Lower leg skin (tissue), 4 donors: ENCODE results near the gene UGT2B15. TPM values are rescaled to one million over a fixed set of nuclear protein-coding genes. Genes with fewer than 3 reads are reported as not detected.
"Not testable (repeated sequence)": the region's sequence is repeated elsewhere in the genome, so short reads cannot be mapped to it uniquely, and the experiment has no call there.

Source experiments
- DNase-seq, 2 donors: peaks; one replicate each; pipeline ENCODE4 v3.0.0-alpha.2; 2019; ENCODE audit warnings: low spot score in 2 of 2
- H3K4me3 ChIP-seq: fragments of 200-600 bp; sonication (generic); 2 replicates; pipeline ENCODE4 v1.5.1; 2017; ENCODE audit warnings: mild to moderate bottlenecking, low read depth; ENCODE audit not compliant: poor library complexity, severe bottlenecking
- CTCF ChIP-seq, 3 donors: fragments of 450-650 bp; IDR thresholded peaks; one replicate each; pipeline ENCODE4 v1.5.1; 2016; ENCODE audit warnings: antibody characterized with exemption in 3 of 3, mild to moderate bottlenecking in 3 of 3, moderate library complexity in 2 of 3
- POLR2A ChIP-seq, 2 donors: fragments of 450-650 bp; IDR thresholded peaks; one replicate each; pipeline ENCODE4 v1.6.1; 2016 to 2017; ENCODE audit warnings: antibody characterized with exemption in 2 of 2, mild to moderate bottlenecking in 1 of 2, moderate library complexity in 1 of 2
- WGBS, 2 donors: methylation state at CpG; one replicate each; pipeline ENCODE4 v1.1.5; 2018; 5-methylcytosine and 5-hydroxymethylcytosine counted together
- intact Hi-C: fragments of 100-400 bp; cut with DNase I; formaldehyde crosslinking; loops from one replicate; pipeline ENCODE4 v1.15.0; 2023; ENCODE audit warnings: low total_unique reads
- total RNA-seq, 4 donors: library from RNA; depleted of rRNA; stranded (reverse); fragments of >200 nt; gene quantifications; one replicate each; pipeline ENCODE4 v1.1.0, GENCODE V29; 2016

The UGT2B15 gene
- total RNA-seq, 4 donors from 2014 or later = 0.29 TPM; not detected in 3

- DNase-seq = no peak
- no peak overlapping the region for H3K4me3 ChIP-seq
- no peak for TF ChIP-seq POLR2A (IDR thresholded peaks at IDR 0.05)
- no peak for TF ChIP-seq CTCF (IDR thresholded peaks at IDR 0.05)
- intact Hi-C loops = no loop called here
These were observed 38.1 kb upstream of the UGT2B15 start for GRCh38 chr4:68708566-68708965.

GRCh38 chr4:68703168-68703567 is 32.7 kb upstream of the UGT2B15 start:
- intact Hi-C loops, DNase-seq, H3K4me3 ChIP-seq: not testable (repeated sequence)
- WGBS, 2 donors = 41 to 59% methylated on average over 2 of the region's 2 CpGs

- TF ChIP-seq POLR2A (IDR thresholded peaks at IDR 0.05) = no peak
- TF ChIP-seq CTCF (IDR thresholded peaks at IDR 0.05) = no peak
- 69 to 73% methylated on average over 3 of the region's 3 CpGs for WGBS, 2 donors
- intact Hi-C loops = no loop called here
- no peak for DNase-seq
- H3K4me3 ChIP-seq = no peak overlapping the region
These were observed 29.7 kb upstream of the UGT2B15 start for GRCh38 chr4:68700152-68700551.

GRCh38 chr4:68693325-68694075 is 23.0 kb upstream of the UGT2B15 start:
- WGBS, 2 donors = 64 to 69% methylated on average over 9 of the region's 9 CpGs
- TF ChIP-seq CTCF (IDR thresholded peaks at IDR 0.05) (no peak), POLR2A (IDR thresholded peaks at IDR 0.05) (no peak)
- intact Hi-C loops = no loop called here
- no peak for DNase-seq
- no peak overlapping the region for H3K4me3 ChIP-seq

- intact Hi-C loops = no loop called here
- H3K4me3 ChIP-seq = no peak overlapping the region
- TF ChIP-seq CTCF (IDR thresholded peaks at IDR 0.05) = no peak
- no peak for TF ChIP-seq POLR2A (IDR thresholded peaks at IDR 0.05)
- WGBS, 2 donors = 72 to 78% methylated on average over 3 of the region's 3 CpGs
- no peak for DNase-seq
These were observed 20.7 kb upstream of the UGT2B15 start for GRCh38 chr4:68691186-68691585.

- intact Hi-C loops = no loop called here
- TF ChIP-seq POLR2A (IDR thresholded peaks at IDR 0.05) = no peak
- TF ChIP-seq CTCF (IDR thresholded peaks at IDR 0.05) = no peak
- no peak for DNase-seq
- 82 to 86% methylated on average over 5 of the region's 5 CpGs for WGBS, 2 donors
- no peak overlapping the region for H3K4me3 ChIP-seq
These were observed 12.6 kb upstream of the UGT2B15 start for GRCh38 chr4:68683034-68683433.

GRCh38 chr4:68681298-68681697 is 10.8 kb upstream of the UGT2B15 start:
- DNase-seq, H3K4me3 ChIP-seq, intact Hi-C loops: not testable (repeated sequence)
- WGBS, 2 donors = 84 to 85% methylated on average over 3 of the region's 3 CpGs
